ACC112 (cell line): ENCODE data around the gene SLC6A5.
A peak's percentile ranks its signal among the peaks of the same experiment; 100 is the strongest.
"Not testable (repeated sequence)": the region's sequence is repeated elsewhere in the genome, so short reads cannot be mapped to it uniquely, and the experiment has no call there.

Experiments
- H2AFZ ChIP-seq: fragments of 200-600 bp; sonication (generic); one replicate; pipeline ENCODE4 v1.6.0; 2017; ENCODE audit warnings: antibody characterized with exemption, low read length; ENCODE audit not compliant: unreplicated experiment
- H3K27ac ChIP-seq: fragments of 200-600 bp; sonication (generic); 2 replicates; pipeline ENCODE4 v1.5.1; 2014; ENCODE audit warnings: low read depth, mild to moderate bottlenecking, antibody characterized with exemption, low read length, moderate library complexity
- H3K27me3 ChIP-seq: fragments of 200-600 bp; sonication (generic); 2 replicates; pipeline ENCODE4 v1.6.1; 2014; ENCODE audit warnings: mild to moderate bottlenecking, antibody characterized with exemption, low read length, moderate library complexity, mixed read lengths; ENCODE audit not compliant: insufficient read depth
- H3K36me3 ChIP-seq: fragments of 200-600 bp; sonication (generic); 2 replicates; pipeline ENCODE4 v1.6.1; 2016; ENCODE audit warnings: mild to moderate bottlenecking, antibody characterized with exemption, low read length, moderate library complexity, mixed read lengths; ENCODE audit not compliant: insufficient read depth
- H3K4me1 ChIP-seq: fragments of 200-600 bp; sonication (generic); one replicate; pipeline ENCODE4 v1.6.1; 2016; ENCODE audit warnings: low read length, mixed read lengths; ENCODE audit not compliant: insufficient read depth, unreplicated experiment, control insufficient read depth
- H3K4me3 ChIP-seq: fragments of 200-600 bp; sonication (generic); 2 replicates; pipeline ENCODE4 v1.5.1; 2014; ENCODE audit warnings: mild to moderate bottlenecking, low read depth, low read length
- H3K79me2 ChIP-seq: fragments of 200-600 bp; sonication (generic); one replicate; pipeline ENCODE4 v1.6.0; 2016; ENCODE audit warnings: low read length; ENCODE audit not compliant: control insufficient read depth, unreplicated experiment, insufficient read depth

The SLC6A5 gene

GRCh38 chr11:20566591-20567434 is 32.6 kb upstream of the SLC6A5 start:
- no peaks in the 10 kb centered on the region for H3K36me3 ChIP-seq
- no peak overlapping the region for H3K27ac ChIP-seq
- H2AFZ ChIP-seq: no peak overlapping the region
- H3K4me3 ChIP-seq: no peak overlapping the region
- H3K27me3 ChIP-seq: peaks cover 33% of the 10 kb centered on the region
- H3K4me1 ChIP-seq: no peaks in the 10 kb centered on the region
- no peaks in the 10 kb centered on the region for H3K79me2 ChIP-seq

GRCh38 chr11:20579725-20580124 is 19.7 kb upstream of the SLC6A5 start:
- H3K36me3 ChIP-seq, H3K27me3 ChIP-seq, H3K79me2 ChIP-seq, H2AFZ ChIP-seq, H3K27ac ChIP-seq, H3K4me3 ChIP-seq, H3K4me1 ChIP-seq: not testable (repeated sequence)

GRCh38 chr11:20583201-20583600 is 16.2 kb upstream of the SLC6A5 start:
- H2AFZ ChIP-seq: no peak overlapping the region

GRCh38 chr11:20584093-20584774 is 15.2 kb upstream of the SLC6A5 start:
- Histone ChIP-seq H3K36me3 (no peaks in the 10 kb centered on the region), H2AFZ (no peak overlapping the region), H3K79me2 (no peaks in the 10 kb centered on the region), H3K27me3 (peaks cover 16% of the 10 kb centered on the region), H3K4me1 (no peaks in the 10 kb centered on the region), H3K27ac (no peak overlapping the region), H3K4me3 (no peak overlapping the region)

More at GRCh38 chr11:20583201-20583600, 16.2 kb upstream of the SLC6A5 start:
- Histone ChIP-seq H3K4me1 (no peaks in the 10 kb centered on the region), H3K27me3 (peaks cover 11% of the 10 kb centered on the region), H3K27ac (no peak overlapping the region), H3K36me3 (no peaks in the 10 kb centered on the region), H3K79me2 (no peaks in the 10 kb centered on the region), H3K4me3 (no peak overlapping the region)

GRCh38 chr11:20589796-20590195 is 9.6 kb upstream of the SLC6A5 start:
- no peak overlapping the region for H3K4me3 ChIP-seq
- no peak overlapping the region for H3K27ac ChIP-seq
- no peaks in the 10 kb centered on the region for H3K79me2 ChIP-seq
- peaks cover 50% of the 10 kb centered on the region for H3K27me3 ChIP-seq
- no peaks in the 10 kb centered on the region for H3K4me1 ChIP-seq
- no peaks in the 10 kb centered on the region for H3K36me3 ChIP-seq
- peak overlapping the region; percentile 24 for H2AFZ ChIP-seq

DNA sequence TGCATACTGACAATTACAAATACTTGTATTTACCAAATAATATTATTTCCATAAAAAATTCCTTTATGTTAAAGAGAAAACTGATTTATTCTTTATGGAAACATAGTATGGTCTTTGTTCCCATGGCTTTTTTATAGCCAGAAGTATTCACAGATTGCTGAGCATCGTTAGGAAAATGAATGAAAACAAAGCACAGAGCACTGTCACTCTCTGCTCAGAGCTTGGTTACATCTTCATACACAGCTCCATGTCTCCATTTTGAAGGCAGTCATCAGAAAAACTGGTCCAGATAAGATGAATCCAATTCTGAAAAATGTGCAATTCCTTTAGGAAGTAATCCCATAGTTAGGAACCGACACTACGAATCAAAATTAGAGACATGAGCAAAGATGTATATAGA is 9.0 kb upstream of the SLC6A5 start:
- Histone ChIP-seq H3K79me2 (no peaks in the 10 kb centered on the region), H3K36me3 (no peaks in the 10 kb centered on the region), H3K27ac (no peak overlapping the region), H3K27me3 (peaks cover 54% of the 10 kb centered on the region), H3K4me3 (no peak overlapping the region), H3K4me1 (no peaks in the 10 kb centered on the region), H2AFZ (no peak overlapping the region)

DNA sequence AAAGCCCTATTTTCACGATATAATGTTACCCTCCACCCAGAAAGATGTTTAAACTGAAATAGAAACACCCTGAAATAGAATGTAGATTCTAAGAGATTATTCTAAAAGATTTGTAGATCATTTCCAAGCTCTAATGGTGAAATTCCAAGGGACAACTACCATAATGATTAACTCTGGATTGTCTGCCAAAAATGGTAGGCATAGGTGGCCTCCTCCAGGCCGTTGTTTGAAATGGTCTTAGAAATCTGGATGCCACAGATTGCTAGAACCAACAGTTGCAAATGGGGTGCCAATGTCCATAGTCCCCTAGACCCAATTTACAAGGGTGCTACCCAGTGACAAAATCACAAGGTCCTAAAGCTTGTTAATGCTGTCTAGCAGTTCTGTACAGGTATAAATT is 6.7 kb upstream of the SLC6A5 start:
- Histone ChIP-seq H3K36me3 (no peaks in the 10 kb centered on the region), H3K4me3 (no peak overlapping the region), H3K4me1 (no peaks in the 10 kb centered on the region), H3K27me3 (peaks cover 71% of the 10 kb centered on the region), H2AFZ (no peak overlapping the region), H3K79me2 (no peaks in the 10 kb centered on the region), H3K27ac (no peak overlapping the region)

GRCh38 chr11:20594274-20595061 is 4.9 kb upstream of the SLC6A5 start:
- no peak overlapping the region for H3K27ac ChIP-seq
- no peaks in the 10 kb centered on the region for H3K36me3 ChIP-seq
- no peaks in the 10 kb centered on the region for H3K79me2 ChIP-seq
- H3K4me1 ChIP-seq: no peaks in the 10 kb centered on the region
- H2AFZ ChIP-seq: no peak overlapping the region
- peaks cover 78% of the 10 kb centered on the region for H3K27me3 ChIP-seq
- no peak overlapping the region for H3K4me3 ChIP-seq

DNA sequence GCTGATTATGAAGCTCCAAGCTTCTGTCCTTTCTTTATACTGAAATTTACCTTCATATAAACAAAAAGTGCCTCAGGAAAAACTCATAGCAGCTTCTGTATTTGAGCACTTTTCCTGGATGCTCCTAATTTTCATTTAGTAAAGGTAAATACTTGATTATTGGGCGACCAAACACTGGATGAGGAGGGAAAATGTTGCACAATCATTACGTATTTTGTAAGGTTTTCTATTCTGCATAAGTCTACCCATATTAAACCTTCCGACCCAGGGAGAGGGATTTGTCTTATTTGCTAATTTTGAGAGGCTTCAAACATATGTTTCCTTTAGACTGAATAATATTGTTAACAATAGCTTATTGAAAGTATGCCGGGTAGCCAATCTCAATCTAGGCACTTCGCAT is 4.3 kb upstream of the SLC6A5 start:
- H3K4me3 ChIP-seq: no peak overlapping the region
- no peaks in the 10 kb centered on the region for H3K79me2 ChIP-seq
- H3K4me1 ChIP-seq: no peaks in the 10 kb centered on the region

DNA sequence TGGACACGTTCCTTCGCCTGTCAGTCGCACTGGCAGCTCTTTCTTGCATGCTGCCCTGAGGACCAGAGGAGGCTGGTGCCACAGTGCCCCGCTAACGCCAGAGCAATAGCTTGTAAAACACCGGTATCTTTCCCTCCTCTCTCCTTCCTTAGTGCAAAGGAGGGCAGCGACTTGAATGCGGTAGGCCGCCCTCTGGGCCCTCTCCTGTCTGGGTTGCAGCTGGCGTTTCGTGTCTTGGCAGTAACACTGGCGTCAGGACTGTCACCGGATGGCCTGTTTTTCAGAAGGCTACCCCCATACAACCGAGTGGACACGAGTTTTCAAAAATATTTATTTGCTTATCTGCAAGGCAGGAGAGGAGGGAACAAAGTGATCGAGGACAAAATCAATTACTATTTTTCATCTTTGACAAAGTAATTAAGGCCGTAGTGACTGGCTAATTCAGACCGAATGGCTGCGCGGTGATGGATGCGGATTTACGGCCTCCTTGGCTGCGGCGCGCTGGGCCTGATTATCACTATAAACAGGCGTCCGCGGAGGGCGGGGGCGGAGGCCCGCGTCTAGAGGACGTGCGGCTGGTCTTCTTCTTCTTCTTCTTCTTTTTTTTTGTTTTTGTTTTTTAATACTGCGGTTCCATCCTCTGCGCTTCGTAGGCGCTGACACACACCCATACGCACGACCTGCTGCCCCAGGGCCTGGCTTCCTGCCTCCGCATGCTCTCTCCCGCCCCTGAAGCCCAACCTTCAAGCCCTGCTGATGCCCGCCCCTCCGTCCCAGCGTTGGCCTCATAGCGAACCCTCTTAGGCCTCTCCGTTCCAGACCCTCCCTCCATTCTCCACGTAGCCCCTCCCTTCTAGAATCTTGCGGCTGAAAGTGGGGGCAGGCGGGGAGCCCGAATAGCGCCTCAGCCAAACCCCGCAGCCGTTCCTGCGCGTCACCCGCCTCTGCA is 2.9 kb upstream of the SLC6A5 start:
- H3K36me3 ChIP-seq: no peaks in the 10 kb centered on the region
- H3K4me1 ChIP-seq: no peaks in the 10 kb centered on the region
- H3K27me3 ChIP-seq: peaks cover 87% of the 10 kb centered on the region
- H3K27ac ChIP-seq: no peak overlapping the region
- no peak overlapping the region for H2AFZ ChIP-seq
- no peak overlapping the region for H3K4me3 ChIP-seq
- H3K79me2 ChIP-seq: no peaks in the 10 kb centered on the region

More for the DNA sequence above, 4.3 kb upstream of the SLC6A5 start:
- no peaks in the 10 kb centered on the region for H3K36me3 ChIP-seq
- peaks cover 78% of the 10 kb centered on the region for H3K27me3 ChIP-seq
- no peak overlapping the region for H3K27ac ChIP-seq
- no peak overlapping the region for H2AFZ ChIP-seq
